AG10803 (cell line): ENCODE data around the gene PGD.

Source experiments
- DNase-seq: peaks from one replicate; pipeline ENCODE4 v3.0.0; 2010; ENCODE audit warnings: low read depth
- H3K4me3 ChIP-seq: 2 replicates; pipeline ENCODE4 v1.5.1; 2011; ENCODE audit warnings: mild to moderate bottlenecking, low read length, control low read depth
- CTCF ChIP-seq: conservative IDR thresholded peaks from 2 replicates; pipeline ENCODE4 v1.5.1; 2011; ENCODE audit warnings: mild to moderate bottlenecking, low read length, control low read depth, inconsistent platforms

PGD gene

GRCh38 chr1:10428984-10429383, 30.1 kb downstream of the PGD start:
- H3K4me3 ChIP-seq, result no peak overlapping the region
- TF ChIP-seq CTCF, result no peak
- no peak for DNase-seq

- H3K4me3 ChIP-seq, result peak overlapping the region; percentile 62
- no peak for TF ChIP-seq CTCF
- no peak for DNase-seq
Measured at GRCh38 chr1:10429868-10430215, 31.0 kb downstream of the PGD start.

- DNase-seq, result peak; percentile 77
- peak within 1 kb of the TSS; percentile 92 for H3K4me3 ChIP-seq
- TF ChIP-seq CTCF, result peak; percentile 62
Measured at GRCh38 chr1:10430216-10431069, 31.6 kb downstream of the PGD start, which contains the start of gene CENPS. TSS of gene CENPS (plus strand) at chr1:10430433. CDS start at chr1:10430518, 85 bp downstream.

- peak; percentile 29 for DNase-seq
- TF ChIP-seq CTCF, result no peak
- peak overlapping the region; percentile 92 for H3K4me3 ChIP-seq
Measured at GRCh38 chr1:10431070-10431730, 32.3 kb downstream of the PGD start.

GRCh38 chr1:10432910-10433700, 34.2 kb downstream of the PGD start:
- H3K4me3 ChIP-seq, result no peak overlapping the region
- no peak for DNase-seq
- TF ChIP-seq CTCF, result no peak

- H3K4me3 ChIP-seq, result no peak overlapping the region
- TF ChIP-seq CTCF, result no peak
- no peak for DNase-seq
Measured at GRCh38 chr1:10433790-10434189, 34.9 kb downstream of the PGD start.
